Measurements from ENCODE around the gene RIMS3.

GRCh38 chr1:40662864-40663263, 2.6 kb downstream of the RIMS3 start:
- TF ChIP-seq CTCF (IDR thresholded peaks at IDR 0.05; ENCODE audit: poor library complexity) (no peak), EZH2phosphoT487 (IDR thresholded peaks at IDR 0.05; ENCODE audit: low read depth, severe bottlenecking, unreplicated experiment) (no peak)
